Measurements from ENCODE around the gene METTL2B. TPM values are rescaled to one million over a fixed set of nuclear protein-coding genes. Genes with fewer than 3 reads are reported as not detected.

METTL2B gene
- total and polyA plus RNA-seq, 2 of the 13 experiments (the other 11 are each of a cell fraction or from before 2014, with no cell fraction given): 15.5 to 33.1 TPM

DNA sequence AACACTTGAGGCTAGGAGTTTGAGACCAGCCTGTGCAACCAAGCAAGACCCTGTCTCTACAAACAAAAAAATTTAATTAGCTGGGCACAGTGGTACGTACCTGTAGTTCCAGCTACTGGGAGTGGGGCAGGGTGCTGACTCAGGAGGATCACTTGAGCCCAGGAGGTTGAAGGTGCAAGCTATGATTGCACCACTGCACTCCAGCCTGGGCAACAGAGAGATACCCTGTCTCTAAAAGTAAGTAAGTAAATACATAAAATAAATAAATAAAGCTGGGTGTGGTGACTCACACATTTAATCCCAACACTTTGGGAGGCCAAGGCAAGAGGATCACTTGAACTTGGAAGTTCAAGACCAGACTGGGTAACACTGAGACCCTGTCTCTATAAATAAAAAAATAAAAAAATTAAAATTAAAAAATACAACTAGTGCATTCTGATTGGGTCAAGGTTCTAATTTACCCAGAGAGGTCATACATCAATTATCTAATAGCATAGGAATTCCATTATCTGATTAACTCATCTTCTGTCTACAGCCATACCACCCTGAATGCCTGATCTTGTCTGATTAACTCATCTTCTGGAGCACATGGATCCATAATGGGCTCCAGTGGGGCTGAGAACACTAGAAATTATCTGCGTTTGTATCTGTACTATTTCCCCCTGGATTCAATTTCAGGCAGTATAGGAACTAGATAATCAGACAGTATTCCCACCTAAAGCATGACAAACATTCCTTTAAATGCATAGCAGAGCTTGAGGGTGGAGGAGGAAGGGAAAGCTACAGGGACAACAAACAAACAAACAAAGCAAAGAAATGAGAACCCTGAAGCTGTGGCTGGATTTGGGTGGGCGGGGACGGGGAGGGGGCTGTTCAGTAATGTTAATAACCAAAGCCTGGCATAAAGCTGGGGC is 41.9 kb upstream of the METTL2B start (continued):
- TF ChIP-seq, protein P1, sequence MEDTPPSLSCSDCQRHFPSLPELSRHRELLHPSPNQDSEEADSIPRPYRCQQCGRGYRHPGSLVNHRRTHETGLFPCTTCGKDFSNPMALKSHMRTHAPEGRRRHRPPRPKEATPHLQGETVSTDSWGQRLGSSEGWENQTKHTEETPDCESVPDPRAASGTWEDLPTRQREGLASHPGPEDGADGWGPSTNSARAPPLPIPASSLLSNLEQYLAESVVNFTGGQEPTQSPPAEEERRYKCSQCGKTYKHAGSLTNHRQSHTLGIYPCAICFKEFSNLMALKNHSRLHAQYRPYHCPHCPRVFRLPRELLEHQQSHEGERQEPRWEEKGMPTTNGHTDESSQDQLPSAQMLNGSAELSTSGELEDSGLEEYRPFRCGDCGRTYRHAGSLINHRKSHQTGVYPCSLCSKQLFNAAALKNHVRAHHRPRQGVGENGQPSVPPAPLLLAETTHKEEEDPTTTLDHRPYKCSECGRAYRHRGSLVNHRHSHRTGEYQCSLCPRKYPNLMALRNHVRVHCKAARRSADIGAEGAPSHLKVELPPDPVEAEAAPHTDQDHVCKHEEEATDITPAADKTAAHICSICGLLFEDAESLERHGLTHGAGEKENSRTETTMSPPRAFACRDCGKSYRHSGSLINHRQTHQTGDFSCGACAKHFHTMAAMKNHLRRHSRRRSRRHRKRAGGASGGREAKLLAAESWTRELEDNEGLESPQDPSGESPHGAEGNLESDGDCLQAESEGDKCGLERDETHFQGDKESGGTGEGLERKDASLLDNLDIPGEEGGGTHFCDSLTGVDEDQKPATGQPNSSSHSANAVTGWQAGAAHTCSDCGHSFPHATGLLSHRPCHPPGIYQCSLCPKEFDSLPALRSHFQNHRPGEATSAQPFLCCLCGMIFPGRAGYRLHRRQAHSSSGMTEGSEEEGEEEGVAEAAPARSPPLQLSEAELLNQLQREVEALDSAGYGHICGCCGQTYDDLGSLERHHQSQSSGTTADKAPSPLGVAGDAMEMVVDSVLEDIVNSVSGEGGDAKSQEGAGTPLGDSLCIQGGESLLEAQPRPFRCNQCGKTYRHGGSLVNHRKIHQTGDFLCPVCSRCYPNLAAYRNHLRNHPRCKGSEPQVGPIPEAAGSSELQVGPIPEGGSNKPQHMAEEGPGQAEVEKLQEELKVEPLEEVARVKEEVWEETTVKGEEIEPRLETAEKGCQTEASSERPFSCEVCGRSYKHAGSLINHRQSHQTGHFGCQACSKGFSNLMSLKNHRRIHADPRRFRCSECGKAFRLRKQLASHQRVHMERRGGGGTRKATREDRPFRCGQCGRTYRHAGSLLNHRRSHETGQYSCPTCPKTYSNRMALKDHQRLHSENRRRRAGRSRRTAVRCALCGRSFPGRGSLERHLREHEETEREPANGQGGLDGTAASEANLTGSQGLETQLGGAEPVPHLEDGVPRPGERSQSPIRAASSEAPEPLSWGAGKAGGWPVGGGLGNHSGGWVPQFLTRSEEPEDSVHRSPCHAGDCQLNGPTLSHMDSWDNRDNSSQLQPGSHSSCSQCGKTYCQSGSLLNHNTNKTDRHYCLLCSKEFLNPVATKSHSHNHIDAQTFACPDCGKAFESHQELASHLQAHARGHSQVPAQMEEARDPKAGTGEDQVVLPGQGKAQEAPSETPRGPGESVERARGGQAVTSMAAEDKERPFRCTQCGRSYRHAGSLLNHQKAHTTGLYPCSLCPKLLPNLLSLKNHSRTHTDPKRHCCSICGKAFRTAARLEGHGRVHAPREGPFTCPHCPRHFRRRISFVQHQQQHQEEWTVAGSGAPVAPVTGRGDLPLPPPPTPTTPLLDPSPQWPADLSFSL (CRISPR knock-in tag; IDR thresholded peaks at IDR 0.05): no peak
- peak; percentile 79 to 81 for TF ChIP-seq MAFK (conservative IDR thresholded peaks at IDR 0.05 in 1 of 2, IDR thresholded peaks at IDR 0.05 in 1 of 2; ENCODE audit: low read length in 2 of 2)
- TF ChIP-seq CEBPB (IDR thresholded peaks at IDR 0.05; ENCODE audit: borderline replicate concordance, low read depth, low read length): peak; percentile 67; the same call in 1 of the 2 replicates
- TF ChIP-seq FOXO1 (CRISPR knock-in tag; IDR thresholded peaks at IDR 0.05): no peak
- TF ChIP-seq ZMYM3 (CRISPR knock-in tag; IDR thresholded peaks at IDR 0.05): no peak
- peak; percentile 54 for TF ChIP-seq GATAD2A (CRISPR knock-in tag; IDR thresholded peaks at IDR 0.05)
- no peak for TF ChIP-seq THYN1 (CRISPR knock-in tag; IDR thresholded peaks at IDR 0.05; ENCODE audit: borderline replicate concordance, low read depth)
- no peak for TF ChIP-seq ZBTB42 (CRISPR knock-in tag; IDR thresholded peaks at IDR 0.05)
- no peak for TF ChIP-seq ZNF800 (CRISPR knock-in tag; IDR thresholded peaks at IDR 0.05)
- TF ChIP-seq SALL1 (CRISPR knock-in tag; IDR thresholded peaks at IDR 0.05): 0 out of 2 replicates have a peak, but pooled peaks have one; percentile 22
- TF ChIP-seq ZSCAN22 (CRISPR knock-in tag; IDR thresholded peaks at IDR 0.05): no peak
- TF ChIP-seq KAT8 (CRISPR knock-in tag; IDR thresholded peaks at IDR 0.05): 0 out of 2 replicates have a peak, but pooled peaks have one; percentile 14
- TF ChIP-seq, protein P2, sequence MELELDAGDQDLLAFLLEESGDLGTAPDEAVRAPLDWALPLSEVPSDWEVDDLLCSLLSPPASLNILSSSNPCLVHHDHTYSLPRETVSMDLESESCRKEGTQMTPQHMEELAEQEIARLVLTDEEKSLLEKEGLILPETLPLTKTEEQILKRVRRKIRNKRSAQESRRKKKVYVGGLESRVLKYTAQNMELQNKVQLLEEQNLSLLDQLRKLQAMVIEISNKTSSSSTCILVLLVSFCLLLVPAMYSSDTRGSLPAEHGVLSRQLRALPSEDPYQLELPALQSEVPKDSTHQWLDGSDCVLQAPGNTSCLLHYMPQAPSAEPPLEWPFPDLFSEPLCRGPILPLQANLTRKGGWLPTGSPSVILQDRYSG (CRISPR knock-in tag; IDR thresholded peaks at IDR 0.05): no peak
- 0 out of 2 replicates have a peak, but pooled peaks have one; percentile 13 for TF ChIP-seq NR2F6 (IDR thresholded peaks at IDR 0.05)
- no peak for TF ChIP-seq NR2F6 (CRISPR knock-in tag; IDR thresholded peaks at IDR 0.05)
- no peak for TF ChIP-seq TBP (CRISPR knock-in tag; IDR thresholded peaks at IDR 0.05)
